ENCODE data around the gene CLASP2.

The CLASP2 gene

DNA sequence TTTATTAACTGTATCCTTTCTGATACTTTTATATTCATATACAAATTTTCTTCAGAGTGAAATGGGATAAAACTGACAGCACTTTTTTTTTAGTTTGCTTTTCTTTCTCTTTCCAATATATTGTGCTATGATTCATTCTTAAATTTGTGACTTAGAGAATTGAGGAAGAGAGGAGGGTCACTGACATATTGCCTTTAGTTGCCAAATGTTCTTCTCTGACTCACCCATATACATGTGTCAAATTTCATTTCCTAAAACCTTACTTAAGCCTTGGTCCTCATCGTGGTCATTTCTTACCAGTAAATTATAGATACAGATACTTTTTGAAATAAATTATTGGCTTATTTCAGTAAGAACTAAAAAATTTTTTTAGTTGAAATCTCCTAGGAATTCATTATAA, 53.9 kb downstream of the CLASP2 start:
- no peak for TF ChIP-seq EZH2 (IDR thresholded peaks at IDR 0.05; ENCODE audit: borderline replicate concordance, low read depth, low read length, severe bottlenecking)
- TF ChIP-seq, protein P1, sequence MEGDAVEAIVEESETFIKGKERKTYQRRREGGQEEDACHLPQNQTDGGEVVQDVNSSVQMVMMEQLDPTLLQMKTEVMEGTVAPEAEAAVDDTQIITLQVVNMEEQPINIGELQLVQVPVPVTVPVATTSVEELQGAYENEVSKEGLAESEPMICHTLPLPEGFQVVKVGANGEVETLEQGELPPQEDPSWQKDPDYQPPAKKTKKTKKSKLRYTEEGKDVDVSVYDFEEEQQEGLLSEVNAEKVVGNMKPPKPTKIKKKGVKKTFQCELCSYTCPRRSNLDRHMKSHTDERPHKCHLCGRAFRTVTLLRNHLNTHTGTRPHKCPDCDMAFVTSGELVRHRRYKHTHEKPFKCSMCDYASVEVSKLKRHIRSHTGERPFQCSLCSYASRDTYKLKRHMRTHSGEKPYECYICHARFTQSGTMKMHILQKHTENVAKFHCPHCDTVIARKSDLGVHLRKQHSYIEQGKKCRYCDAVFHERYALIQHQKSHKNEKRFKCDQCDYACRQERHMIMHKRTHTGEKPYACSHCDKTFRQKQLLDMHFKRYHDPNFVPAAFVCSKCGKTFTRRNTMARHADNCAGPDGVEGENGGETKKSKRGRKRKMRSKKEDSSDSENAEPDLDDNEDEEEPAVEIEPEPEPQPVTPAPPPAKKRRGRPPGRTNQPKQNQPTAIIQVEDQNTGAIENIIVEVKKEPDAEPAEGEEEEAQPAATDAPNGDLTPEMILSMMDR (IDR thresholded peaks at IDR 0.05; ENCODE audit: borderline replicate concordance, extremely low read depth, low read length, poor library complexity, severe bottlenecking), result no peak
- H3K79me2 ChIP-seq (ENCODE audit: insufficient read depth, low read length), result no peaks in the 10 kb centered on the region
- no peak for ATAC-seq (ENCODE audit: insufficient read depth, low read depth)
- H3K27me3 ChIP-seq (ENCODE audit: insufficient read depth, low read length, poor library complexity), result no peaks in the 10 kb centered on the region
- H3K4me2 ChIP-seq (ENCODE audit: insufficient read depth, low read length), result no peak overlapping the region
- H2AFZ ChIP-seq (ENCODE audit: low read depth, low read length), result no peak overlapping the region
- H3K9me3 ChIP-seq (ENCODE audit: insufficient read depth, low read length, severe bottlenecking), result no peaks in the 10 kb centered on the region
- H3K27ac ChIP-seq (ENCODE audit: low read length), result no peak overlapping the region
- H4K20me1 ChIP-seq (ENCODE audit: insufficient read depth, low read length), result no peaks in the 10 kb centered on the region
- no peaks in the 10 kb centered on the region; the same call in 1 of the 2 replicates for H3K4me1 ChIP-seq (ENCODE audit: insufficient read depth, low read length)
- H3K36me3 ChIP-seq (ENCODE audit: insufficient read depth, low read length), result no peaks in the 10 kb centered on the region; the same call in none of the 2 replicates
- no peak for DNase-seq
- H3K9ac ChIP-seq (ENCODE audit: low read depth, low read length), result no peak overlapping the region
- H3K4me3 ChIP-seq (ENCODE audit: low read depth in 1 of 2, low read length in 2 of 2), result no peak overlapping the region

DNA sequence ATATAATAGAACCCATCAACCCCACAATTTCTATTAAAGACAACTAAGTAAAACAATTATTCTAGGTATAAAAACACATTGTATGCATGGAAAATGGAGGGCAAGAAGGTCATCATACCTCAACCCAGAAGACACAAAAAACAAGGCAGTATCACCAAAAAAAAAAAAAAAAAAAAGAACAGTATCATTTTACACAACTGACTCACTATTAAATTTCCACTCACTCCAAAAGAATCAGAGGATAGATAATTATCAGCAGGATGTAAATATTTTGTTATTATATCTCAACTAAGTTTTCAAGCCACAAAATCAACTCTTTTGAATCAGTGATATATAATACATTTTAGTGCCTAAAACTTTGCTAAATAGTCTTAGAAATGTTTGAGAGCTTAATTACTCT, 55.0 kb downstream of the CLASP2 start:
- TF ChIP-seq, protein P1 (IDR thresholded peaks at IDR 0.05; ENCODE audit: borderline replicate concordance, extremely low read depth, low read length, poor library complexity, severe bottlenecking), result no peak
- no peak for TF ChIP-seq EZH2 (IDR thresholded peaks at IDR 0.05; ENCODE audit: borderline replicate concordance, low read depth, low read length, severe bottlenecking)
- H3K27ac ChIP-seq (ENCODE audit: low read length), result no peak overlapping the region
- H3K4me2 ChIP-seq (ENCODE audit: insufficient read depth, low read length), result no peak overlapping the region
- no peak overlapping the region for H3K4me3 ChIP-seq (ENCODE audit: low read depth in 1 of 2, low read length in 2 of 2)
- no peak overlapping the region for H2AFZ ChIP-seq (ENCODE audit: low read depth, low read length)
- H4K20me1 ChIP-seq (ENCODE audit: insufficient read depth, low read length), result no peaks in the 10 kb centered on the region
- no peaks in the 10 kb centered on the region; the same call in none of the 2 replicates for H3K36me3 ChIP-seq (ENCODE audit: insufficient read depth, low read length)
- H3K9me3 ChIP-seq (ENCODE audit: insufficient read depth, low read length, severe bottlenecking), result no peaks in the 10 kb centered on the region
- H3K4me1 ChIP-seq (ENCODE audit: insufficient read depth, low read length), result no peaks in the 10 kb centered on the region; the same call in 1 of the 2 replicates
- ATAC-seq (ENCODE audit: insufficient read depth, low read depth) (no peak), DNase-seq (no peak)
- no peak overlapping the region for H3K9ac ChIP-seq (ENCODE audit: low read depth, low read length)
- H3K27me3 ChIP-seq (ENCODE audit: insufficient read depth, low read length, poor library complexity), result no peaks in the 10 kb centered on the region
- H3K79me2 ChIP-seq (ENCODE audit: insufficient read depth, low read length), result peaks cover 4% of the 10 kb centered on the region; the same call in 1 of the 2 replicates

DNA sequence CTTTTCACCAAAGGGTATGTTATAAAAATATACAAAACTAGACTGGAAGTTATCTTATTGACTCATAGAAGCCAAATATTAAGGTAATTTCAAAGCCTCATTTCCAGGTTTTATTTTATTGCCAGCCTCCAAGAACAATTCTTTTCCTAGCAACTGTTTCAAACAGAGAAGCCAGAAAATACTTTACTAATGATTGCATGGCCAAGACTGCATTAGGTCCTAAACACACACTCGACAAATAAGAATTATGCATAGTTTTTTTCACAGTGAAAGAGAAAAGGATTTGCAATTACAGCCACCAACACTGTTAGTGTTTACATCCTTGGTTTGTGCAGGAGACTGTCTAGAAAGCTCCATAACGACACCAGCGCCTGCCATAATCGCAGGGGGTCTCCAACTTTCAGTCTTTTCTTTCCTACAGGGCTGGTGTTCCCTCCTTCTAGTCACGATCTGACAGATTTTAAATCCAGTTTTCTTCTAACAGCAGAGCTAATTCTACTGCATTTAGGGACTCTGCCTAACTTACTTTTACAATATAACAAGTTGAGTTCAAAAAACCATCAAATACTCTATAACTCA, 58.1 kb downstream of the CLASP2 start:
- TF ChIP-seq, protein P1 (IDR thresholded peaks at IDR 0.05; ENCODE audit: borderline replicate concordance, extremely low read depth, low read length, poor library complexity, severe bottlenecking), result no peak
- TF ChIP-seq EZH2 (IDR thresholded peaks at IDR 0.05; ENCODE audit: borderline replicate concordance, low read depth, low read length, severe bottlenecking), result no peak
- Histone ChIP-seq H3K4me2 (ENCODE audit: insufficient read depth, low read length) (no peak overlapping the region), H4K20me1 (ENCODE audit: insufficient read depth, low read length) (no peaks in the 10 kb centered on the region), H3K9ac (ENCODE audit: low read depth, low read length) (no peak overlapping the region), H3K27me3 (ENCODE audit: insufficient read depth, low read length, poor library complexity) (no peaks in the 10 kb centered on the region), H3K36me3 (ENCODE audit: insufficient read depth, low read length) (no peaks in the 10 kb centered on the region; the same call in 1 of the 2 replicates), H3K4me3 (ENCODE audit: low read depth in 1 of 2, low read length in 2 of 2) (no peak overlapping the region), H3K9me3 (ENCODE audit: insufficient read depth, low read length, severe bottlenecking) (no peaks in the 10 kb centered on the region), H3K79me2 (ENCODE audit: insufficient read depth, low read length) (peaks cover 8% of the 10 kb centered on the region; the same call in 1 of the 2 replicates), H2AFZ (ENCODE audit: low read depth, low read length) (no peak overlapping the region), H3K27ac (ENCODE audit: low read length) (no peak overlapping the region), H3K4me1 (ENCODE audit: insufficient read depth, low read length) (no peaks in the 10 kb centered on the region; the same call in 1 of the 2 replicates)
- DNase-seq, result no peak
- no peak for ATAC-seq (ENCODE audit: insufficient read depth, low read depth)

All from DND-41 (cell line).